ENCODE measurements around the gene TRAPPC11.

Gene TRAPPC11

GRCh38 chr4:183638436-183638835 is 20.7 kb upstream of the TRAPPC11 start:
- no peak for DNase-seq

GRCh38 chr4:183639291-183639690 is 19.8 kb upstream of the TRAPPC11 start:
- no peak for DNase-seq

GRCh38 chr4:183645326-183645725 is 13.8 kb upstream of the TRAPPC11 start:
- no peak for DNase-seq

- DNase-seq: no peak
Measured at GRCh38 chr4:183657564-183657963, 1.5 kb upstream of the TRAPPC11 start.

DNA sequence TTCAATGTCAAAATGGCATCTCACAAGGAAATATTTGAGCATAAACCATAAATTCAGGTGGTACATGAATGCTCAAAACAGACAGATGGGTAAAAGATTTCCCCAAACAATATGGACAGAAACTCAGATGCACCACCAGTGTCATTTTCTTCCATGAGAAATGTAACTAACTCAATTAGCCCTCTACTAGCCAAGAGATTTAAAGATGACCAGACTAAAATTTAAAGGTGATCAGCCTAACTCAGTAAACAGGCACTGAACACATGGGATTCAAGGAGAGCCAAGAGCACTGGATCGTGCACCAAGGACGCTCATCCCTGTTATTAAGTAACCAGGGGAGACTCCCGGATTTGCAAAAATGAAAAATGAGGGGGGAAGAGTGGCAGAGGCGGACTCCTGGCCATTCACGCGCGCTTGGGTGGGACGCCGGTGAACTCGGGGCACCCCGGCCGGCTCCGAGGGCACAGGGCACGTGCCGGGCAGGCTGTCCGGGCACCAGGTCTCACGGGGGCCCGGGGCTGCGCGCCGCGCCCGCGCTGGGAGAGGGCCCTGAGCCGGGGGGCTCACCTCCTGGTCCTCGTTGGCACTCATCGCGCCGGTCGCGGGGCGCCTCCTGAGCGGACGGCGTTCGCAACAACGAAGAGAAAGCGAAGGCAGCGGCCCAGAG is 598 bp upstream of the TRAPPC11 start:
- peak; percentile 51 for DNase-seq

GRCh38 chr4:183659872-183660242 is 764 bp downstream of the TRAPPC11 start:
- no peak for DNase-seq

DNA sequence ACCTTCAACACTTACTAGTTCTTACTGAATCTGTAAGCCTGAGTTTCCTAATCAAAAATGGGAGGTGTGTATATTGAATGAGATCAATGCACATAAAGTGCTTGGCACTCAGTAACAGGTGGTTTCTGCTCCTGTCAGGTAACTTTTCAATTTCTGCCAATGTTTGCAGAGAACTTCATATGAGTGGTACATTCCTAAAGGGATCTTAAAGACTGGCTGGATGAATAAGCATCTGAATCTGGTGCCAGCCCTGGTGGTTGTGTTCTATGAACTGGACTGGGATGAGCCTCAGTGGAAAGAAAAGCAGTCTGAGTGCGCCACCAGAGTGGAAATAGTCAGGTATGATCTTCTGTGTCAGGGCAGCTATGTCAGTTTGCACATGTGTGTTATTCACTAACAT is 7.0 kb downstream of the TRAPPC11 start:
- no peak for DNase-seq

GRCh38 chr4:183670251-183670650 is 11.2 kb downstream of the TRAPPC11 start:
- DNase-seq: no peak

- no peak for DNase-seq
Measured at GRCh38 chr4:183670960-183671555, 12.0 kb downstream of the TRAPPC11 start.

GRCh38 chr4:183674153-183674552 is 15.1 kb downstream of the TRAPPC11 start:
- DNase-seq: no peak

DNA sequence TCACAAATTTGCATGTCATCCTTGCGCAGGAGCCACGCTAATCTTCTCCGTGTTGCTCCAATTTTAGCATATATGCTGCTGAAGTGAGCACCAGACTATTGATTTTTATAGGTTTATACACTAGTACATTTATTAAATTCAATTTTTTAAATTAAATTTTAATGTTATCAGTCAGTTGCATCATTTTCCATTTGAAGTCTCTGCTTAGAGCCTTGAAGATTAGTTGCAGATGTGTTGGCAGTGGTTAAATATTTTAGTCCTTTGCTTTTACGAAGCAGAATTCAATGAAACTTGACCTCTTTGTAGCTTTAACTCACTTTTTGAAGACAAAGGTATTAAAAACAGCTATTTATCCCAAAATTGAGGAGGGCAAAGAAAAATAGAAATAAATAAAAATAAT is 16.5 kb downstream of the TRAPPC11 start:
- DNase-seq: no peak

DNA sequence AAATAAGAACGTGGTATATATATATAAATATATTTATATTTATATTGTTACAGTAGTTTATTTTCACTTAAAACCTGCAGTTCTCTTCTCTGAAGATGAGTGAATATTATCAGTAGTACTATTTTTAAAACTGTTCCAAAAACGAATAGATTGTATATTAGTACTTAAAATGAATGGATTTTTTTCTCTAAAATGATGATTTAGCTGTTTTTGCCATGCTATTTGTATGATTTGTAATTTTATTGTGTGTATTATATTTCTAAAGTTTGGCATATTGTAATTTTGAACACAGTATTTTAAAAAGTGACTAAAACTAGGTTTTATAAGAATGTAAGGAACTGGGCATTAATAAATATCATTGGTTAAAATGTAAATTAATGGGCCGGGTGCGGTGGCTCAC is 22.0 kb downstream of the TRAPPC11 start:
- no peak for DNase-seq

DNA sequence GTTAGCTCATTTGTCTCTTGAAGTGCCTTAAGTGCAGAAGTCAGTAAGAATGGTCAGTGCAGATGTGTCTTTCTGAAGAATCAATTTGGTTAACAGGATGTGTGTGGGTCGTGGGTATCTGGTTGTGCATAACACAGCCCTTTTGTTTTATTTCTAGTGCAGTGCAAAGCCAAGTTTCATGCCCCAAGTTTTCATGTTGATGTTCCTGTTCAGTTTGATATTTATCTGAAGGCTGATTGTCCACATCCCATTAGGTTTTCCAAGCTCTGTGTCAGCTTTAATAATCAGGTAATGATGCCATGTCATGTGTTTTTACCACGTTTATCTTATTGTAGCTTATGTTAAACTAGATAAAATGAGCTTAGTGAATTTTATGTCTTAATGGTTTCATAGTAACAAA is 27.4 kb downstream of the TRAPPC11 start:
- DNase-seq: no peak

DNA sequence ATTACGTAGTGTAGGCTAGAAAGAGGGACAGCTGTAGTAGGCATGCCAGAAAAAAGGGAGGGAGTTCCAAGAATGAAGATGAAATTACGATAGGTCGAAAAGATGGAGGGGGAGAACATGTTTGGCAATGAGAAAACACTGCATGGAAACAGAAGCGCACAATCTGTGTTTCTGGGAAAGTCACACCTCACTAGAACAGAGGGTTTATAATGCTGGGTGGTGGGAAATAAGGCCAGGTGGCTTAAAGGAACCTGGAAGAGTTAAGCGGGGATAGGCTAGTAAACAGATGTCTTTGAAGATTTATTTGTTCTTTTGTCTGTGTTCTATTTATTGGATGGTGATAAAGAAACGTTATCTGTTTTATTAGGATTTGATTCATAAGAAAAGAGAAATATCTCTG is 29.1 kb downstream of the TRAPPC11 start:
- no peak for DNase-seq

DNA sequence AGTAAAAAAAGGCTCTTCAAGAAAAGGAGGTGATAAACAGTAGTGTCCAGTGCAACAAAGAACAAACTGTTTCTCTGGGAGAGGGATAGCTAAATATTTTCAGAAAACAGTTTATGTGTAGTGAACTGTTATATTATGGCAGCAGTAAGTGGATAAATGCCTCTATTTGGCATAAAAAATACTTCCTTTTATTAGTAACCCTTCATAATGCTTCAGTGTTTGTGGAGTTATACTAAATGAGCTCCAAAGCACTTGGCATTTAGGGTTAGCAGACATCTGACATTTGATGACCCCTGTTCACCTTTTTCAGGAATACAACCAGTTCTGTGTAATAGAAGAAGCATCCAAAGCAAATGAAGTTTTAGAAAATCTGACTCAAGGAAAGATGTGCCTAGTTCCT is 31.9 kb downstream of the TRAPPC11 start:
- DNase-seq: no peak

DNA sequence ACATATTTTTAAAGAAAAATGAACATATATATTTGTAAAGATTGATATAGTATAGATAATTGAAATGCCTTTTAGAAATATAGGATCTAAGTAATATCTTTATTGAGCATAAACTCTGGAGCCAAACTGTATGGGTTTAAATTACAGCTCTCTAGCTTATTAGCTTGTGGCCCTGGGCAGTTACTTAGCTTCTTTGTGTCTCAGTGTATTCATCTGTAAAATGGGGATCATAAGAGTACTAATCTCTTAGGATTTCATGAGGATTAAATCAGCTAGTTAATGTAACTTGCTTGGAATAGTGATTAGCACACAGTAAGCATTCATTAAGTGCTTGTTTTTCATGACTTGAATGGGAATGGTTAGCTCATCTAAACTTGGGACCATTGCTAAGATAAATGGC is 32.8 kb downstream of the TRAPPC11 start:
- DNase-seq: no peak

- DNase-seq: no peak
Measured at GRCh38 chr4:183698909-183699308, 39.8 kb downstream of the TRAPPC11 start.

- DNase-seq: no peak
Measured at GRCh38 chr4:183700407-183700806, 41.3 kb downstream of the TRAPPC11 start.

- no peak for DNase-seq
Measured at GRCh38 chr4:183702492-183702891, 43.4 kb downstream of the TRAPPC11 start.

GRCh38 chr4:183714626-183715025 is 55.5 kb downstream of the TRAPPC11 start:
- DNase-seq: no peak

DNA sequence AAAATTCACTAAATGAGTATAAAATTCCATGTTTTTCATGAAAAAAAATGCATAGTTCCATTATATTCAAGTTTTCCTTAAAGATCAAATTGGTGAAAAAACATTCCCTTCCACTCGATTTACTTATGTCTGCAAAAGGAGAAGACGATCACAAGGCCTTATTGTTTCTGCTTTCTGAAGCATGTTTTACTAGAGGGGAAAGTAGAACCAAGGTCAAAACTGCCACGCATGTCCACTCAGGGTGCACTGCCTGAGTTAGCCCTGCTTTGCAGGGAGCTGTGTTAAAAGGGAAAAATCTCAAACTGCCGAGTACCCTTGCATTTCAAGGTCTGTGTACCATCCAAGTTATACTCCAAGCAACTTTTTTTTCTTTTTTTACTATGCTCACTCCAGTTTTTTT is 57.2 kb downstream of the TRAPPC11 start:
- DNase-seq: no peak

GRCh38 chr4:183718876-183719275 is 59.8 kb downstream of the TRAPPC11 start:
- DNase-seq: no peak

- no peak for DNase-seq
Measured at GRCh38 chr4:183721207-183722081, 62.4 kb downstream of the TRAPPC11 start.

All from left hindlimb (tissue), 1 donor.